ENCODE measurements around the gene ADAMTS20. TPM values are rescaled to one million over a fixed set of nuclear protein-coding genes. Genes with fewer than 3 reads are reported as not detected.
A peak's percentile ranks its signal among the peaks of the same experiment; 100 is the strongest.

Gene ADAMTS20
- total and polyA plus RNA-seq, 2 donors (not counting 3 experiments of a cell fraction or from before 2014, with no cell fraction given), result not detected

- no peak overlapping the region for H3K4me3 ChIP-seq (replicated peaks in 1 of 3; ENCODE audit: insufficient read depth in 1 of 3, low read depth in 1 of 3, low read length in 3 of 3)
- no peaks in the 10 kb centered on the region for H3K4me1 ChIP-seq (ENCODE audit: control insufficient read depth, extremely low read depth, insufficient read depth, low read length)
- no peak overlapping the region for H3K9ac ChIP-seq (replicated peaks; ENCODE audit: extremely low read depth, insufficient read depth, low read length)
- no peaks in the 10 kb centered on the region for H3K9me3 ChIP-seq (replicated peaks; ENCODE audit: control insufficient read depth, insufficient read depth, low read length)
- no TSS peak for BruUV-seq (replicated peaks)
- no peaks in the 10 kb centered on the region for H3K9me1 ChIP-seq (replicated peaks; ENCODE audit: control insufficient read depth, extremely low read depth, insufficient read depth, low read length)
- DNase-seq (ENCODE audit: low read depth, low spot score), result peak; percentile 4
- H3K79me2 ChIP-seq (ENCODE audit: control insufficient read depth, insufficient read depth, low read length), result no peaks in the 10 kb centered on the region
- intact Hi-C loops (cut with micrococcal nuclease) (loop anchor here (5.0 kb wide), 1 partner anchor 530 kb away; no protein-coding TSS in a partner anchor), dilution Hi-C loops (cut with MboI; ENCODE audit: extremely low pct_ligation_motif_present, low sequenced_read_pairs) (no loop called here)
- H2AFZ ChIP-seq (ENCODE audit: low read depth, low read length), result peak overlapping the region; percentile 79
- ChIA-PET CTCF (interaction anchor here (0.6 to 1.4 kb wide), 3 partner anchors 14 to 530 kb away, joined by 3 to 7 read pairs (median 5); no protein-coding TSS in a partner anchor), POLR2A (no interaction called here)
- H4K20me1 ChIP-seq (replicated peaks; ENCODE audit: control insufficient read depth, extremely low read depth, insufficient read depth, low read length), result no peaks in the 10 kb centered on the region
- H3K36me3 ChIP-seq (ENCODE audit: control insufficient read depth in 2 of 2, extremely low read depth in 1 of 2, insufficient read depth in 2 of 2, low read length in 2 of 2), result no peaks in the 10 kb centered on the region
- no peak for FAIRE-seq
- no peaks in the 10 kb centered on the region for H3K27me3 ChIP-seq (ENCODE audit: control insufficient read depth in 2 of 2, insufficient read depth in 2 of 2, low read length in 2 of 2)
- no peak for TF ChIP-seq MAX (IDR thresholded peaks at IDR 0.05; ENCODE audit: insufficient read depth, insufficient read length)
- TF ChIP-seq GATA2 (IDR thresholded peaks at IDR 0.05; ENCODE audit: insufficient read depth, insufficient read length, low read depth, low read length), result no peak
- no peak for TF ChIP-seq JUN (IDR thresholded peaks at IDR 0.05; ENCODE audit: borderline replicate concordance, insufficient read depth, insufficient read length, low read depth)
- TF ChIP-seq POLR2A (IDR thresholded peaks at IDR 0.05; ENCODE audit: low read depth, low read length), result no peak
- no peak for TF ChIP-seq EZH2 (IDR thresholded peaks at IDR 0.05; ENCODE audit: borderline replicate concordance, low read depth, low read length, severe bottlenecking)
- TF ChIP-seq FOS (IDR thresholded peaks at IDR 0.05; ENCODE audit: borderline replicate concordance, insufficient read depth, low read length), result no peak
- TF ChIP-seq CTCF (IDR thresholded peaks at IDR 0.05; ENCODE audit: extremely low read depth in 1 of 2, insufficient read depth in 1 of 2, low read depth in 1 of 2, low read length in 2 of 2), result no peak
- TF ChIP-seq MYC (IDR thresholded peaks at IDR 0.05; ENCODE audit: low read depth, low read length), result no peak
- no peak for TF ChIP-seq POLR2AphosphoS5 (IDR thresholded peaks at IDR 0.05; ENCODE audit: insufficient read depth, low read depth, low read length)
- no peak overlapping the region for H3K27ac ChIP-seq (ENCODE audit: insufficient read depth, low read depth, low read length)
- no peak overlapping the region for H3K4me2 ChIP-seq (ENCODE audit: insufficient read depth, low read length)
These were observed 200.0 kb downstream of the ADAMTS20 start for GRCh38 chr12:43352001-43352400.
